ENCODE measurements around the gene ANKAR. TPM values are rescaled to one million over a fixed set of nuclear protein-coding genes. Genes with fewer than 3 reads are reported as not detected.
"Not testable (repeated sequence)": the region's sequence is repeated elsewhere in the genome, so short reads cannot be mapped to it uniquely, and the experiment has no call there.

ANKAR gene
- total RNA-seq, 2 experiments from 2014 or later, result 3.9 to 7.0 TPM

DNA sequence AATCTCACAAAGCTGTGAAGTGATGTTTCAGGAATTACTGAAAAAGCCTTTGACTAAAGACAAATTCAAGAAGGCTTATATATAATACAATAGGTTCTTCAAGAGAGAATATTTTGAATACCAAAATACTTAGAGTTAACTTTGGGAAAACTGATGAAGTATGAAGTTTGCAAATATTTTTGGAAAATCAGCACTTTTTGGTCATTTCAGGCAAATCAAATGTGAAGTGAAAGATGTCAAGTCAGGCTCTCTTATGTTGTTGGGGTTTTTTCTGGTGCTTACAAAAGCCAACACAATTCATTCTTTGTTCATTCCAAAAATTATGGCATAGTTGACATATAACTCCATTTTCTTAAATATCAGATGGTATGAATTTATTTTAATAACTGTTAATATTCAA, 27.9 kb upstream of the ANKAR start:
- Mint-ChIP-seq H3K36me3 (ENCODE audit: low read depth) (peaks cover 4% of the 10 kb centered on the region), H3K9me3 (peaks cover 4% of the 10 kb centered on the region), H3K27ac (no peak overlapping the region), H3K4me3 (no peak overlapping the region), H3K4me1 (peaks cover 1% of the 10 kb centered on the region), H3K27me3 (no peaks in the 10 kb centered on the region)
- POLR2A ChIA-PET, result no interaction called here
- DNase-seq, result no peak
- CTCF ChIA-PET, result no interaction called here

DNA sequence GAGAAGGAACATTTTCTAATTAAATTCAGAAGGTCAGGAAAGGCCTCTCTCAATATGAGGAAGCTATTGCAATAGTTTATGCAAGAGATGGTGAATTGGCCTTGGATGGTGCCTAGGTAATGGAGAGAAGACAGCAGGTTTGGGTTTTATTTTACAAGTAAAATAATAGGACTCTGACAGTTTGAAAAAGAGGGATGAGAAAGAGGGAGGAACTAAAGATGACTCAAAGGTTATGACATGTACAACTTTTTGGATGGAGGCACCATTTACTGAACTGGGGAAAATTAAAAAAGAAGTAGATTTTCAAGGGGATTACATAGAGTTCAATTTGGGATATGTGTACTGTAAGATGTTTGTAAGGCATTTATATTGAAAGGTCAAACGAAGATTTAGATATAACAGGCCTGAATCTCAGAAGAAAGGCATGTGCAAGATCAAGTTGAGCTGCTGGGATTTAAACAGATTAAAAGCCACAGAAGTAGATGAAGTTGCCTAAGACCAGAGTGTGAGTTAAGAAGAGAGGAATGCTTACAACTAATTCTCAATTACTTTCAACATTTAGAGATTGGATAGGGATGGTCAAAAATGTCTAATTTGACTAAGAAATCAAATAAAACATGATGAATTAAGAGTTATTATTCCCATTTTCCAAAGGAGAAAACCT, 25.5 kb upstream of the ANKAR start:
- Mint-ChIP-seq H3K27me3 (no peaks in the 10 kb centered on the region), H3K27ac (no peak overlapping the region), H3K4me3 (no peak overlapping the region), H3K9me3 (peaks cover 14% of the 10 kb centered on the region), H3K4me1 (no peaks in the 10 kb centered on the region), H3K36me3 (ENCODE audit: low read depth) (peaks cover 14% of the 10 kb centered on the region)
- DNase-seq, result no peak
- ChIA-PET POLR2A (no interaction called here), CTCF (no interaction called here)

DNA sequence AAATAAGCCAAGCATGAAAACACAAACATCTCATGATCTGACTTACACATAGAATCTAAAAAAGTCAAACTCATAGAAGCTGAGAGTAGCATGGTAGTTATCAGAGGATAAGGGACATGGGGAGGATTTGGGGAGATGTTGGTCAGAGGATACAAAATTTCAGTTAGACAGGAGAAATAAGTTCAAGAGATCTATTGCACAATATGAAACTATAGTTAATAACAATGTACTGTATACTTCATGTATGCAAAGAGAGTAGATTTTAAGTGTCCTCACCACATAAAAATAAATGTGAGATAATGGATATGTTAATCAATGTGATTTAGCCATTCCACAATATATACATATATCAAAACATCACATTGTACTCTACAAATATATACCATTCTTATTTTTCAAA, 23.2 kb upstream of the ANKAR start:
- Mint-ChIP-seq H3K36me3 (ENCODE audit: low read depth) (peaks cover 14% of the 10 kb centered on the region), H3K27ac (no peak overlapping the region), H3K4me3 (no peak overlapping the region), H3K4me1 (peaks cover 3% of the 10 kb centered on the region), H3K9me3 (peaks cover 14% of the 10 kb centered on the region), H3K27me3 (no peaks in the 10 kb centered on the region)
- no peak for DNase-seq
- CTCF ChIA-PET, result interaction anchor here (0.8 to 1.9 kb wide), 3 partner anchors 9 to 111 kb away, joined by 3 to 4 read pairs (median 3); partner anchors contain the start of gene OSGEPL1
- POLR2A ChIA-PET, result no interaction called here

DNA sequence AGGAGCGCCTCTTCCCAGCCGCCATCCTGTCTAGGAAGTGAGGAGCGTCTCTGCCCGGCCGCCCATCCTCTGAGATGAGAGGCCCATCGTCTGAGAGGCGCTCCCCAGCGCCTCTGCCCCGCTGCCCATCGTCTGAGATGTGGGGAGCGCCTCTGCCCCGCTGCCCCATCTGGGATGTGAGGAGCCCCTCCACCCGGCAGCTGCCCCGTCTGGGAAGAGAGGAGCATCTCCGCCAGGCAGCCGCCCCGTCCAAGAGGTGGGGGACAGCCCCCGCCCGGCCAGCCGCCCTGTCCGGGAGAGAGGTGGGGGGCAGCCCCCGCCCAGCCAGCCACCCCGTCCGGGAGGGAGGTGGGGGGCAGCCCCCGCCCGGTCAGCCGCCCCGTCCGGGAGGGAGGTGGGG, 21.0 kb upstream of the ANKAR start:
- H3K4me3 Mint-ChIP-seq, H3K27me3 Mint-ChIP-seq, POLR2A ChIA-PET, DNase-seq, H3K27ac Mint-ChIP-seq, CTCF ChIA-PET: not testable (repeated sequence)
- Mint-ChIP-seq H3K9me3 (peaks cover 14% of the 10 kb centered on the region), H3K4me1 (peaks cover 20% of the 10 kb centered on the region), H3K36me3 (ENCODE audit: low read depth) (peaks cover 14% of the 10 kb centered on the region)

DNA sequence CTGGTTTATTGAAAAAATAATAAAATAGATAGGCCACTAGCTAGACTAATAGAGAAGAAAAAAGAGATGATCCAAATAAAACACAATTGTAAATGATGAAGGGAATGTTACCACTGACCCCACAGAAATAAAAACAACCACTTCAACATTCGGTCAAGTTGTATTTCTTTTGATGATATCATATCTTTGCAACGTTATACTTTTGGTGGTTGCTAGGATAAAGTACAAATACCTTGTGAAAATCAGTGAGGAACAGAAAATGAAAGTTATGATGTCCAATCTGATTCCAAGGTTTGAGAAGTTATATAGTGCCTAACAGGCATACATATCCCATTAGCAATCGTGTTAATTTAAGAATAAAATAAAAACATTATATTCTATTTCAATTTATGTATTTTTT, 19.8 kb upstream of the ANKAR start:
- CTCF ChIA-PET, result no interaction called here
- DNase-seq, result no peak
- Mint-ChIP-seq H3K4me3 (no peak overlapping the region), H3K4me1 (peaks cover 30% of the 10 kb centered on the region), H3K9me3 (peaks cover 14% of the 10 kb centered on the region), H3K36me3 (ENCODE audit: low read depth) (peaks cover 14% of the 10 kb centered on the region), H3K27me3 (no peaks in the 10 kb centered on the region), H3K27ac (no peak overlapping the region)
- POLR2A ChIA-PET, result no interaction called here

DNA sequence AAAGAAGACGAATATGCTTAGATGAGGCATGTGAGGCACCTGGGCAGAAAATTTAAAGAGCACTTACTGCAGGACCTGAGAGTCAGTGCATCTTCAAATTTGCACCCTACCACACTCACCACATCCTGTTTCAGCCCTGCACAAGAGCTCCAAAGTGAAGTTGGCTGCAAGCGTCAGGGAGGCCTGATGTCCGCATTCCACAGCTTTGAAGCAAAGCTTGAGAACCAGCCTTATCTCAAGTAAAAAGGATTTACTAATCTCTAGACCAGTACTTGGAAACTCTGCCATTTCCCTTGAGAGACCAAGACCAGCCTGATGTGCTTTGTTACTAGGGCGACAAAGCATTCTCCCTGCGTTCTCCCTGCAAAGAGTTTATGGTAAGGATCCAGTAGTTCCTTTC, 16.6 kb upstream of the ANKAR start:
- peak overlapping the region; percentile 36 for H3K4me3 Mint-ChIP-seq
- no peaks in the 10 kb centered on the region for H3K36me3 Mint-ChIP-seq (ENCODE audit: low read depth)
- no peaks in the 10 kb centered on the region for H3K27me3 Mint-ChIP-seq
- H3K27ac Mint-ChIP-seq, result peak overlapping the region; percentile 89
- no peaks in the 10 kb centered on the region for H3K9me3 Mint-ChIP-seq
- H3K4me1 Mint-ChIP-seq, result peaks cover 35% of the 10 kb centered on the region
- peak; percentile 82 for DNase-seq
- CTCF ChIA-PET, result interaction anchor here (0.6 to 8.9 kb wide), 16 partner anchors 16 to 218 kb away, joined by 3 to 102 read pairs (median 4); partner anchors contain the start of genes ANKAR, OSGEPL1 and SLC40A1
- POLR2A ChIA-PET, result interaction anchor here (0.6 to 2.5 kb wide), 12 partner anchors 11 to 1223 kb away, joined by 3 to 19 read pairs (median 4); partner anchors contain the start of genes ANKAR, NEMP2, ORMDL1 and OSGEPL1

DNA sequence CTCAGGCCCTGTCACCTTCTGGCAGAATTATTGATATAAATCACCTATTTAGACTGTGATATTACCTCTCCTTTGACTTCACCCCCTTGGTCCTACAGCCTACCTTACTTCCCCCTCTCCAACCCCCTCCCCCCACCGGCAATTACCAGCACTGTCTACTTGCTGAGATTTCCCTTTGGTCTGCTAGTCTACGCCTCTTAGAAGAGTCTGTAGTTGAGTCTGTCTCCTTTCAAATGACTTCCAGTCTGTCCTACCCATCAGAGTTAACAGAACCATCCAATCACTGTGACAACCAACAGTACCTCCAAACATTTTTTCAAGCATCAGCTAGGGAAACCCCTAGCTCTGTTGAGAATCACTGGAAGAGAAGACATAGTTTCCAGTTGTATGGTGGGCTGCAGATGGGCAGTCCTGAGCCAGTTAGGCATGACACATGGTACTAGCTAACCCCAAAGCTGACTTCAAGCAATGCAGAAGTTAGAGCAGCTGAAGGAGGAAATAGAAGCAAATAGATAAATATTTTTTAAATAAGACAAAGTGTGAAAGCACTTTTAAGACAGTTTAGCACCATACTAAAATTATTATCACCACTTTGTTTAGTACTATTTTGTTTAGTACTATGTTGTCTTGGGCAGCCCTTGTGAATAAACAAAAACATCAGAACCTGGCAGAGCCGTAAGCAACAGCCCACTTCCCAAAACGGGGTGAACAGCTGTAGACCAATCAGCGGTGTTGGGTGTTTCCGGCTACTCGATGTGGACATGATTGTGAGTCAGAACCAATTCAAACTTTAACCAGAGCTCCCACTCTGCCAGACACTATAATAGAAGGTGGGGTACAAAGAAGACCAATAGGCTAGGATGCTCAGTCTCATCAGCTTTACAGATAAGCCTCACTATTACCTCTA, 15.9 kb upstream of the ANKAR start:
- Mint-ChIP-seq H3K27ac (peak overlapping the region; percentile 89), H3K4me1 (peaks cover 39% of the 10 kb centered on the region), H3K27me3 (no peaks in the 10 kb centered on the region), H3K4me3 (peak overlapping the region; percentile 36), H3K36me3 (ENCODE audit: low read depth) (no peaks in the 10 kb centered on the region), H3K9me3 (no peaks in the 10 kb centered on the region)
- DNase-seq, result peak; percentile 41
- CTCF ChIA-PET, result interaction anchor here (0.6 to 8.9 kb wide), 21 partner anchors 16 to 578 kb away, joined by 3 to 102 read pairs (median 4); partner anchors contain the start of genes ANKAR, OSGEPL1 and SLC40A1
- POLR2A ChIA-PET, result interaction anchor here (0.6 to 2.5 kb wide), 11 partner anchors 10 to 1223 kb away, joined by 3 to 19 read pairs (median 4); partner anchors contain the start of genes ANKAR, NEMP2, ORMDL1 and OSGEPL1

DNA sequence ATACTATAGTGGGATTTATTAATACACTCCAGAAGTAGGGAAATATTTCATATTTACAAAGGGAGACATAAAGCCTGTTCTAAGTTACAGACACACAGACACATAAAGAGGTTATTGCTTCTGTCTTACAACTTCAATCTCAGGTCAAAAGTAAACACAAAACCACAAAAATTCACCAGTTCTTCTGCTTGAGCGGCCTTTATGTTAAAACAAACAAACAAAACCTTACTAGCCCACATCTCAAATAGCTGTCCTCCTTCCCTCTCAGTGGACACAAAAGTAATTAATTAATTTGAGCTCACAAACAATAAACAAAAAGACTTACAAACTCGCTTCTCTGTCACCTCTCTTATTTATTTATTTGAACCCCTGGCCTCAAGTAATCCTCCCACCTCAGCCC, 14.7 kb upstream of the ANKAR start:
- Mint-ChIP-seq H3K9me3 (no peaks in the 10 kb centered on the region), H3K36me3 (ENCODE audit: low read depth) (no peaks in the 10 kb centered on the region), H3K27me3 (no peaks in the 10 kb centered on the region), H3K27ac (no peak overlapping the region), H3K4me3 (no peak overlapping the region), H3K4me1 (peaks cover 48% of the 10 kb centered on the region)
- POLR2A ChIA-PET, result interaction anchor here (1.8 to 2.5 kb wide), 3 partner anchors 15 to 195 kb away, joined by 4 to 18 read pairs (median 12); partner anchors contain the start of genes ANKAR and OSGEPL1
- CTCF ChIA-PET, result interaction anchor here (1.0 to 8.9 kb wide), 12 partner anchors 14 to 409 kb away, joined by 3 to 102 read pairs (median 4); partner anchors contain the start of genes ANKAR, ORMDL1, OSGEPL1 and PMS1
- no peak for DNase-seq

DNA sequence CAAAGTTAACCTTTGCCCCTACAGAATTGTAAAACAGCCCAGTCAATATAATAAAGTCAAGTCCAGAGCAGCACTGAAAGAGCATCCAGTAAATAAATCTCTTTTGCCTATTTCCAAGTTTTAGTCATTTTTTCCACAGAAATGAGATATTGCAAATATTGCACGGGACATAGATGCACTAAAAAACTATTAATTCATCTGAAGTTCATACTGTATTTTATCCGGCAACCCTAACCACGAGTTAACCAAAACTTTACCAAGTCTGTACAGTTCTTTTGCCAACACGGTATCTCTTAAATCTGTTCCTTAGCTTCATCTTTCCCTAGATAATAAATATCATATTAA, 13.7 kb upstream of the ANKAR start:
- Mint-ChIP-seq H3K27me3 (no peaks in the 10 kb centered on the region), H3K36me3 (ENCODE audit: low read depth) (peaks cover 4% of the 10 kb centered on the region), H3K4me3 (no peak overlapping the region), H3K4me1 (peaks cover 50% of the 10 kb centered on the region), H3K27ac (no peak overlapping the region), H3K9me3 (no peaks in the 10 kb centered on the region)
- CTCF ChIA-PET, result interaction anchor here (0.6 to 8.9 kb wide), 21 partner anchors 9 to 987 kb away, joined by 3 to 102 read pairs (median 4); partner anchors contain the start of genes ANKAR, ORMDL1, OSGEPL1 and SLC40A1
- no peak for DNase-seq
- POLR2A ChIA-PET, result interaction anchor here (0.6 to 2.8 kb wide), 5 partner anchors 14 to 746 kb away, joined by 3 to 33 read pairs (median 8); partner anchors contain the start of genes ANKAR and OSGEPL1

DNA sequence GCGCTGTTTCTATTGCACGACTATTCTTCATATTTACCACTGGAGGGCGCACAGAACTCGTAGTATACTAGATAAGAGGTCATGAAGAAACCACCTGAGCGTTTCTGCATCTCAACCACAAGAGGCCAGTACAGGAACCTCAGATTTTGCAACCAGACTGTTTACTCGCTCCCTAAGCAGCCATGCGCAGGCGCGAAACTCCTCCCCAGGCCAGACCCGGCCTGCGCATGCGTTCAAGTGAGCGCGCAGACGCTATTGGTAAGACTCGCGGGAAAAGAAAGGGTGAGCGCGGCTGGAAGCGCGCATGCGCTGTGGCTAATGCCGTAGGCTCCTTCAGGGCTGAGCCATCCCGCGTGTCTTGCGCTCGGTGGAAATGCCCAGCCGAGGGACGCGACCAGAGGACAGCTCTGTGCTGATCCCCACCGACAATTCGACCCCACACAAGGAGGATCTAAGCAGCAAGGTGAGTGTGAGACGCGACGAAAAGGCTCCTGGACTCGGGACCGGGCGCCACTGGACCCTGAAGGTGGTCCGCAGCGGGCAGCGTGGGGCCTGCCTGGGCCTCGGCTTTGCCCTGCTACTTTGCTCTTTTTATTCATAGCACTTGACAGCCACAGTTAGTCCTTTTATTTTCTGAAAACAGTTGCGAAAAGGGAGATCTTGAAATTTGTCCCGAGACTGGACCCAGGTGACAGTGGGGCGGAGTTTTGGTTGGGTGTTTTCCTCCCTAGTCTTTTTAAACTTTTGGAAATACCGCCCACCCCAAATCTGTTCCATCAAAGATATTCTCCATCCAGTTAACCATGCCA, 13.1 kb upstream of the ANKAR start, which contains the start of gene ASNSD1:
TSS of gene ASNSD1 (plus strand) at position 312 of the 809 bp plus-strand sequence. CDS start 4,674 bp downstream, outside the sequence.
- H3K27me3 Mint-ChIP-seq, result no peaks in the 10 kb centered on the region
- DNase-seq, result peak; percentile 99
- ChIA-PET POLR2A (interaction anchor here (0.6 to 2.8 kb wide), 12 partner anchors 14 to 746 kb away, joined by 3 to 33 read pairs (median 4); partner anchors contain the start of genes ANKAR, ORMDL1, OSGEPL1 and PMS1), CTCF (interaction anchor here (0.6 to 8.9 kb wide), 22 partner anchors 10 to 986 kb away, joined by 3 to 102 read pairs (median 4); partner anchors contain the start of genes ANKAR, ORMDL1, OSGEPL1 and SLC40A1)
- peaks cover 52% of the 10 kb centered on the region for H3K4me1 Mint-ChIP-seq
- H3K27ac Mint-ChIP-seq, result no peak within 1 kb of the TSS
- H3K9me3 Mint-ChIP-seq, result no peaks in the 10 kb centered on the region
- no peak within 1 kb of the TSS for H3K4me3 Mint-ChIP-seq
- peaks cover 9% of the 10 kb centered on the region for H3K36me3 Mint-ChIP-seq (ENCODE audit: low read depth)

DNA sequence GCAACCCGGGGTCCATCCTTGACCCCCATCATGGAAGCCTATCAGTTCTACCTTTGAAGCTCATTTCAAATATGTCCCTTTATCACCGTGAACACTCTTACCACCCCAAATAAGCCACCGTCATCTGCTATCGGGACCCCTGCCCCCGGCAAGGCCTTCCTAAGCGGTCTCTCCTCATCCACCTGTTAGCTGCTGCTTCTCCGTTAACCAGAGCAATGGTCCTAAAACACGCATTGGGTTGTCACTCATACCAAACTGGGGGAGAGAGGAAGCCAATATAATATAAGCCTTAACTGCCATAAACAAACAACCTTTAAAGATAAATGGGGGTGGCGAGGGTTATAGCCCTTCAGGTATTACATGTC, 12.5 kb upstream of the ANKAR start:
- peaks cover 14% of the 10 kb centered on the region for H3K36me3 Mint-ChIP-seq (ENCODE audit: low read depth)
- peaks cover 51% of the 10 kb centered on the region for H3K4me1 Mint-ChIP-seq
- no peak overlapping the region for H3K27ac Mint-ChIP-seq
- no peak for DNase-seq
- ChIA-PET POLR2A (interaction anchor here (1.0 to 2.8 kb wide), 13 partner anchors 9 to 745 kb away, joined by 3 to 33 read pairs (median 4); partner anchors contain the start of genes ANKAR, ORMDL1, OSGEPL1 and PMS1), CTCF (interaction anchor here (0.8 to 8.9 kb wide), 8 partner anchors 12 to 368 kb away, joined by 3 to 102 read pairs (median 12); partner anchors contain the start of genes ANKAR and OSGEPL1)
- H3K4me3 Mint-ChIP-seq, result no peak overlapping the region
- H3K27me3 Mint-ChIP-seq, result no peaks in the 10 kb centered on the region
- no peaks in the 10 kb centered on the region for H3K9me3 Mint-ChIP-seq
